ENCODE results near the gene GADD45G. TPM values are rescaled to one million over a fixed set of nuclear protein-coding genes. Genes with fewer than 3 reads are reported as not detected.

GADD45G gene, protein sequence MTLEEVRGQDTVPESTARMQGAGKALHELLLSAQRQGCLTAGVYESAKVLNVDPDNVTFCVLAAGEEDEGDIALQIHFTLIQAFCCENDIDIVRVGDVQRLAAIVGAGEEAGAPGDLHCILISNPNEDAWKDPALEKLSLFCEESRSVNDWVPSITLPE
- total RNA-seq (10 to 100 TPM in 1 of 5 experiments, 1 to 10 TPM in 3, under 1 TPM in 1; 0.59 to 18.7 (median 4.7) TPM), polyA plus RNA-seq (under 1 TPM in 1 of 2 donors, not detected in 1; 0.51 TPM), total RNA-seq (14.1 reads per million, percentile 43 among the genes with 10 or more reads in this experiment)

DNA sequence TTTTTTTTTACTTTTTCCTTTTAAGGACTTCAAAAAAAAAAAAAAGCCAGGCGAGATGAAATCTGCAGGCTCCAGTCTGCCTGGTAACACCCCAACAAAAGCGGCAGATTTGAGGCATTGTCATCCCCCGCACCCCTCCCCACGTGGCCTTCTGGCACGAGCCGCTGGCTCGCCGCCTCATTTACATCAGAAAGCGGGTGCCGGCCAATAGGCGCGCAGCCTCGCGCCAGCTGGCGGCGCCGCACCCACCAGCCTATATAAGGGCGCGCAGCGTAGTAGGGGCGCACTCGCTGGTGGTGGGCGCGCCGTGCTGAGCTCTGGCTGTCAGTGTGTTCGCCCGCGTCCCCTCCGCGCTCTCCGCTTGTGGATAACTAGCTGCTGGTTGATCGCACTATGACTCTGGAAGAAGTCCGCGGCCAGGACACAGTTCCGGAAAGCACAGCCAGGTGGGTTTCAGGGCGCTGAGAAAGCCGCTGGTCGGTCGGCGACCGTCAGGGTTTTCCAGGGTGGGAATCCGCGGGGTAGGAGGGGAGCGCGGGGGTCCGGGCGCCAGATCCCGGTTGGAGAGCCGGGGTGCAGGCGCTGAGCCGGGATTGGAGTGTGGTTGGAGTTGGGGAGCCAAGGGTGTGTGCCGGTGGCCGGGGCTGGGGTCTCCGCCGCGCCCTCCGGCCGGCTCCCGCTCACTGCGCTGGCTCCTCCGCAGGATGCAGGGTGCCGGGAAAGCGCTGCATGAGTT lies at the start of gene GADD45G:
Gene GADD45G (plus strand): TSS at position 284 of the 736 bp plus-strand sequence. CDS start 110 bp downstream, at position 394.
- Mint-ChIP-seq H3K4me1 (peaks cover 0 to 36% (median 23%) of the 10 kb centered on the region in 7 donors), H3K27ac (peak within 1 kb of the TSS in 8 of 9 donors; percentile 57 to 91 (median 72)), H3K9me3 (no peaks in the 10 kb centered on the region), H3K36me3 (peaks cover 0 to 21% (median 0%) of the 10 kb centered on the region in 5 donors), H3K27me3 (peaks cover 0 to 23% (median 0%) of the 10 kb centered on the region in 5 donors), H3K4me3 (peak within 1 kb of the TSS; percentile 79 to 92 (median 88))
- POLR2A ChIA-PET: interaction anchor here (0.6 to 0.8 kb wide), 2 partner anchors 8 to 500 kb away, joined by 3 read pairs; no protein-coding TSS in a partner anchor
- Histone ChIP-seq H3K4me3 (ENCODE audit: low read length) (peak within 1 kb of the TSS; percentile 72), H3K27me3 (ENCODE audit: control insufficient read depth in 2 of 2, insufficient read depth in 2 of 2, low read length in 2 of 2) (no peaks in the 10 kb centered on the region), H3K36me3 (ENCODE audit: control insufficient read depth in 2 of 3, insufficient read depth in 3 of 3, low read length in 3 of 3) (no peaks in the 10 kb centered on the region), H3K4me1 (ENCODE audit: control insufficient read depth in 2 of 2, insufficient read depth in 2 of 2, low read length in 2 of 2) (peaks cover 12 to 23% of the 10 kb centered on the region in 2 donors), H3K27ac (ENCODE audit: low read depth, low read length) (peak within 1 kb of the TSS; percentile 36), H3K9me3 (ENCODE audit: control insufficient read depth in 2 of 3, low read length in 3 of 3) (no peaks in the 10 kb centered on the region)
- peak; percentile 82 for ATAC-seq
- CTCF ChIA-PET: interaction anchor here (1.1 to 2.9 kb wide), 2 partner anchors 10 to 497 kb away, joined by 5 to 12 read pairs; no protein-coding TSS in a partner anchor
- intact Hi-C loops (cut with micrococcal nuclease): loop anchor here (1.0 to 5.0 kb wide), 10 partner anchors 52 to 1818 kb away; partner anchors contain the start of genes CKS2 (in 2 of the 2), SECISBP2 (in 2 of the 2), CDK20 (in 1 of the 2) and NFIL3 (in 1 of the 2)
- DNase-seq: peak; percentile 66 to 96 (median 80)

- Mint-ChIP-seq H3K36me3 (no peaks in the 10 kb centered on the region), H3K27me3 (peaks cover 0 to 39% (median 0%) of the 10 kb centered on the region in 5 donors), H3K9me3 (no peaks in the 10 kb centered on the region), H3K4me1 (peaks cover 11 to 32% (median 25%) of the 10 kb centered on the region in 7 donors), H3K4me3 (no peak overlapping the region), H3K27ac (peak overlapping the region in 1 of 9 donors; percentile 51)
- no peak overlapping the region for H3K27ac ChIP-seq (ENCODE audit: low read depth, low read length)
- no peaks in the 10 kb centered on the region for H3K36me3 ChIP-seq (ENCODE audit: control insufficient read depth in 2 of 3, insufficient read depth in 3 of 3, low read length in 3 of 3)
- intact Hi-C loops (cut with micrococcal nuclease): no loop called here
- POLR2A ChIA-PET: no interaction called here
- peaks cover 0 to 10% of the 10 kb centered on the region in 2 donors for H3K4me1 ChIP-seq (ENCODE audit: control insufficient read depth in 2 of 2, insufficient read depth in 2 of 2, low read length in 2 of 2)
- H3K27me3 ChIP-seq (ENCODE audit: control insufficient read depth in 2 of 2, insufficient read depth in 2 of 2, low read length in 2 of 2): no peaks in the 10 kb centered on the region
- DNase-seq (no peak), ATAC-seq (no peak)
- CTCF ChIA-PET: interaction anchor here (1.3 kb wide), 1 partner anchor 125 kb away, joined by 3 read pairs; no protein-coding TSS in a partner anchor
- no peaks in the 10 kb centered on the region for H3K9me3 ChIP-seq (ENCODE audit: control insufficient read depth in 2 of 3, low read length in 3 of 3)
- H3K4me3 ChIP-seq (ENCODE audit: low read length): no peak overlapping the region
Measured at GRCh38 chr9:89555036-89555415, 49.8 kb upstream of the GADD45G start.

DNA sequence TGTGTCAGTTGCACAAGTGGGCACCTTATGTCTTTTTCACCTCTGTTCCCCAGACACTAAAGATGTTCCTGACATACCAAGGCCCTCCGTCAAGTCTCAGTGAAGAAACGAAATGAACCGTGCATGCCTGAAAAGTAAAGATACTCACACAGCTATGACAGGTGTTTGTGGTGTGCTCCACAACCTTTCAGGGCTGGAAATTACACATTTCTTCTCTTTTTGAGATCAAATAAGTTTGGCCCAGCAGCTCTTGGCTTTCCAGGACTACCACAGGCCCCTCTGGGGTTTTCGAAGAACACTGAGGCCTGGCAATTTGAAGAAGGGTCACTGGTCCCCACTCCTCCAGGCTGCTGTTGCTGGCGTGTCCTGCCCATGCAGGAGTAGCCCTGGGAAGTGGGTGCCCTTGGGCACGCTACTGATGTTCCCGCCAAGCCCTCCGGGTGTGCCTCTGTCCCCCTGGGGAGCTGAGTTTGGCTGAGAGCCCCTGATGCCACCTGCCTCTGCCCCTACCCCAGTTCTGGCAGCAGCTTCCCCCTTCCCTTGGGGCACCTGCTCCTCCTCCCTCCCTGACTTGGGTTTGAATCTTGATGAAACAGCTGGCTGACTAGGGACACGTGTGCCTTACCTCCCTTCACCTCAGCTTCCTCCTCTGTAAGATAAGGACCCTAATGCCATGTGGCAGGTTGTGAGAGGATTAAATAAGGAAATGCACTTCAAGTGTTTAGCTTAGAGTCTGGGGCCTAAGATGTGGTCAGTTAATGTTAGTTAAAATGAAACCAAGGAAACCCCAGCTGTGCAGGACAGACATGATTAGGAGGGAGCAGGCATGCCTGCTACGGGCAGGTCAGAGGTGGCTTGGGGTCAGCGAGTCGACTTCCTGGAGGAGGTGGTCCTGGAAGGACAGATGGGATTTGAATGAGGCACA lies 49.1 kb upstream of the GADD45G start:
- H3K4me1 Mint-ChIP-seq: peaks cover 11 to 30% (median 24%) of the 10 kb centered on the region in 7 donors
- ATAC-seq: peak; percentile 52
- H3K4me3 ChIP-seq (ENCODE audit: low read length): no peak overlapping the region

GRCh38 chr9:89558196-89558899 lies 46.5 kb upstream of the GADD45G start:
- H3K27me3 Mint-ChIP-seq: peaks cover 0 to 36% (median 0%) of the 10 kb centered on the region in 5 donors
- Histone ChIP-seq H3K4me3 (ENCODE audit: low read length) (no peak overlapping the region), H3K9me3 (ENCODE audit: control insufficient read depth in 2 of 3, low read length in 3 of 3) (no peaks in the 10 kb centered on the region), H3K4me1 (ENCODE audit: control insufficient read depth in 2 of 2, insufficient read depth in 2 of 2, low read length in 2 of 2) (peaks cover 0 to 10% of the 10 kb centered on the region in 2 donors), H3K27me3 (ENCODE audit: control insufficient read depth in 2 of 2, insufficient read depth in 2 of 2, low read length in 2 of 2) (no peaks in the 10 kb centered on the region), H3K36me3 (ENCODE audit: control insufficient read depth in 2 of 3, insufficient read depth in 3 of 3, low read length in 3 of 3) (no peaks in the 10 kb centered on the region), H3K27ac (ENCODE audit: low read depth, low read length) (no peak overlapping the region)
- H3K4me1 Mint-ChIP-seq: peaks cover 14 to 30% (median 24%) of the 10 kb centered on the region in 7 donors
- no peak for ATAC-seq
- H3K9me3 Mint-ChIP-seq: no peaks in the 10 kb centered on the region
- H3K36me3 Mint-ChIP-seq: no peaks in the 10 kb centered on the region
- ChIA-PET CTCF (interaction anchor here (0.7 kb wide), 1 partner anchor 183 kb away, joined by 4 read pairs; no protein-coding TSS in a partner anchor), POLR2A (interaction anchor here (1.4 kb wide), 1 partner anchor 10 kb away, joined by 5 read pairs; no protein-coding TSS in a partner anchor)
- intact Hi-C loops (cut with micrococcal nuclease): no loop called here
- DNase-seq: no peak
- H3K4me3 Mint-ChIP-seq: peak overlapping the region in 1 of 10 donors; percentile 1
- H3K27ac Mint-ChIP-seq: no peak overlapping the region

More for the DNA sequence above, 49.1 kb upstream of the GADD45G start:
- no peaks in the 10 kb centered on the region for H3K36me3 ChIP-seq (ENCODE audit: control insufficient read depth in 2 of 3, insufficient read depth in 3 of 3, low read length in 3 of 3)
- no peak for DNase-seq
- intact Hi-C loops (cut with micrococcal nuclease): no loop called here
- POLR2A ChIA-PET: interaction anchor here (0.7 kb wide), 2 partner anchors 58 to 127 kb away, joined by 3 read pairs; no protein-coding TSS in a partner anchor
- Mint-ChIP-seq H3K36me3 (no peaks in the 10 kb centered on the region), H3K9me3 (no peaks in the 10 kb centered on the region), H3K27me3 (peaks cover 0 to 37% (median 0%) of the 10 kb centered on the region in 5 donors), H3K4me3 (peak overlapping the region in 7 of 10 donors; percentile 13 to 62 (median 27)), H3K27ac (peak overlapping the region in 3 of 9 donors; percentile 8 to 55 (median 29))
- CTCF ChIA-PET: interaction anchor here (0.6 to 1.3 kb wide), 5 partner anchors 7 to 212 kb away, joined by 3 read pairs; no protein-coding TSS in a partner anchor
- no peaks in the 10 kb centered on the region for H3K9me3 ChIP-seq (ENCODE audit: control insufficient read depth in 2 of 3, low read length in 3 of 3)
- H3K27me3 ChIP-seq (ENCODE audit: control insufficient read depth in 2 of 2, insufficient read depth in 2 of 2, low read length in 2 of 2): no peaks in the 10 kb centered on the region
- H3K27ac ChIP-seq (ENCODE audit: low read depth, low read length): no peak overlapping the region
- peaks cover 0 to 10% of the 10 kb centered on the region in 2 donors for H3K4me1 ChIP-seq (ENCODE audit: control insufficient read depth in 2 of 2, insufficient read depth in 2 of 2, low read length in 2 of 2)

DNA sequence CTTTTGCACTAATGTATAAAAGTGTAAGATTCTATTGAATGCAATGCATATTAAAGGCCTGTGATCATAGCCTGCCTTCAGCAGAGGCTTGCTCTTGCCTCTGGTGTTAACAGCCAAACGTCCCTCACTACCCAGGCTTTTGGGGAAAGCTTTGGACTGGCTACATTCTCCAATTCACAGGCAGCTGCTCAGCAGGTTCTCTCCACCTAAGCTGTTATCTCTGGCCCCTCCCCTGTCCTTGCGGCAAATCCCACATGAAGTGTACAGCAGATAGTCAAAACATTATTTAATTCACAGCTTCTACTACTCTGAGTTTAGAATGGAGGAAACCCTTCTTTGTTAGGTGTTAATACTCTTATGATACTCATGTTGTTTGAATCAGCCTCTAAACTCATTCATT lies 45.9 kb upstream of the GADD45G start:
- Mint-ChIP-seq H3K4me3 (no peak overlapping the region), H3K4me1 (peaks cover 16 to 30% (median 24%) of the 10 kb centered on the region in 7 donors), H3K27me3 (peaks cover 0 to 36% (median 0%) of the 10 kb centered on the region in 5 donors), H3K27ac (no peak overlapping the region), H3K36me3 (no peaks in the 10 kb centered on the region), H3K9me3 (no peaks in the 10 kb centered on the region)
- Histone ChIP-seq H3K9me3 (ENCODE audit: control insufficient read depth in 2 of 3, low read length in 3 of 3) (no peaks in the 10 kb centered on the region), H3K27ac (ENCODE audit: low read depth, low read length) (no peak overlapping the region), H3K27me3 (ENCODE audit: control insufficient read depth in 2 of 2, insufficient read depth in 2 of 2, low read length in 2 of 2) (no peaks in the 10 kb centered on the region), H3K36me3 (ENCODE audit: control insufficient read depth in 2 of 3, insufficient read depth in 3 of 3, low read length in 3 of 3) (no peaks in the 10 kb centered on the region), H3K4me3 (ENCODE audit: low read length) (no peak overlapping the region), H3K4me1 (ENCODE audit: control insufficient read depth in 2 of 2, insufficient read depth in 2 of 2, low read length in 2 of 2) (peaks cover 0 to 10% of the 10 kb centered on the region in 2 donors)
- ATAC-seq (no peak), DNase-seq (no peak)
- intact Hi-C loops (cut with micrococcal nuclease): no loop called here
- POLR2A ChIA-PET: no interaction called here
- CTCF ChIA-PET: no interaction called here
